RWPE1 (cell line): ENCODE results near the gene RRAS2.
A peak's percentile ranks its signal among the peaks of the same experiment; 100 is the strongest.

ENCODE experiments used
- CTCF ChIA-PET: fragments of 350-600 bp; sonication (Branson Sonifier 250); formaldehyde crosslinking; extraction: SDS; loops from one replicate; lab custom pipeline; 2021; lab: Yijun Ruan, JAX
- POLR2A ChIA-PET: fragments of 400-600 bp; formaldehyde crosslinking; extraction: SDS; loops from one replicate; lab custom pipeline; 2020; ENCODE audit warnings: antibody characterized with exemption; ENCODE audit not compliant: low non-redundant PET; lab: Yijun Ruan, JAX
- DNase-seq: peaks from one replicate; pipeline ENCODE4 v3.0.0; 2012; ENCODE audit warnings: low spot score
- H3K27ac ChIP-seq: fragments of 450-650 bp; 2 replicates; pipeline ENCODE4 v1.5.1; 2017
- CTCF ChIP-seq: fragments of 450-650 bp; conservative IDR thresholded peaks from 2 replicates; pipeline ENCODE4 v1.5.1; 2017; ENCODE audit warnings: low read depth, mild to moderate bottlenecking

RRAS2 gene

GRCh38 chr11:14380947-14381561 lies 22.1 kb upstream of the RRAS2 start:
- POLR2A ChIA-PET = no interaction called here
- peak; percentile 69 for DNase-seq

GRCh38 chr11:14380125-14380936 lies 21.3 kb upstream of the RRAS2 start:
- no peak for TF ChIP-seq CTCF
- peak overlapping the region; percentile 85 for H3K27ac ChIP-seq
- CTCF ChIA-PET = interaction anchor here (0.7 kb wide), 1 partner anchor 37 kb away, joined by 4 read pairs; no protein-coding TSS in a partner anchor
- DNase-seq = no peak
- POLR2A ChIA-PET = no interaction called here

More at GRCh38 chr11:14380947-14381561, 22.1 kb upstream of the RRAS2 start:
- CTCF ChIA-PET = no interaction called here
- peak overlapping the region; percentile 85 for H3K27ac ChIP-seq
- TF ChIP-seq CTCF = no peak

- no peak overlapping the region for H3K27ac ChIP-seq
- no peak for DNase-seq
- TF ChIP-seq CTCF = no peak
- POLR2A ChIA-PET = no interaction called here
- CTCF ChIA-PET = interaction anchor here (0.5 kb wide), 1 partner anchor 22 kb away, joined by 3 read pairs; no protein-coding TSS in a partner anchor
Observed at GRCh38 chr11:14378171-14378570, 19.2 kb upstream of the RRAS2 start.

- TF ChIP-seq CTCF = no peak
- CTCF ChIA-PET = no interaction called here
- DNase-seq = no peak
- no peak overlapping the region for H3K27ac ChIP-seq
- POLR2A ChIA-PET = no interaction called here
Observed at GRCh38 chr11:14376920-14377319, 17.9 kb upstream of the RRAS2 start.

GRCh38 chr11:14374922-14375830 lies 16.2 kb upstream of the RRAS2 start:
- ChIA-PET CTCF (no interaction called here), POLR2A (no interaction called here)
- DNase-seq = no peak
- TF ChIP-seq CTCF = no peak
- H3K27ac ChIP-seq = no peak overlapping the region
